T47D (cell line): ENCODE data around the gene RNF112.
A peak's percentile ranks its signal among the peaks of the same experiment; 100 is the strongest.

ENCODE experiments used
- DNase-seq, 2 experiments: peaks; one replicate each; pipeline versions ENCODE4 v3.0.0 to v3.0.0-alpha.2; 2011 to 2012; ENCODE audit warnings: low read depth in 1 of 2, low spot score in 1 of 2
- JUND ChIP-seq: IDR thresholded peaks from 2 replicates; pipeline ENCODE4 v1.6.1; 2012; ENCODE audit warnings: low read depth
- in situ Hi-C: cut with HindIII; loops from 2 replicates; pipeline ENCODE4 v1.10.0; 2016; ENCODE audit warnings: low sequenced_read_pairs, low pct_unique_long_range_greater_than_20kb

RNF112 gene

GRCh38 chr17:19386051-19386929 is 24.7 kb upstream of the RNF112 start:
- no peak for TF ChIP-seq JUND
- DNase-seq: peak in 1 of 2 experiments; percentile 54

GRCh38 chr17:19386974-19387920 is 23.8 kb upstream of the RNF112 start, which contains the start of gene MFAP4:
MFAP4 (minus strand) TSS chr17:19387190; CDS start chr17:19387155, 35 bp downstream.
- DNase-seq: no peak
- no peak for TF ChIP-seq JUND
- in situ Hi-C loops: no loop called here

More at GRCh38 chr17:19386051-19386929, 24.7 kb upstream of the RNF112 start:
- in situ Hi-C loops: no loop called here

DNA sequence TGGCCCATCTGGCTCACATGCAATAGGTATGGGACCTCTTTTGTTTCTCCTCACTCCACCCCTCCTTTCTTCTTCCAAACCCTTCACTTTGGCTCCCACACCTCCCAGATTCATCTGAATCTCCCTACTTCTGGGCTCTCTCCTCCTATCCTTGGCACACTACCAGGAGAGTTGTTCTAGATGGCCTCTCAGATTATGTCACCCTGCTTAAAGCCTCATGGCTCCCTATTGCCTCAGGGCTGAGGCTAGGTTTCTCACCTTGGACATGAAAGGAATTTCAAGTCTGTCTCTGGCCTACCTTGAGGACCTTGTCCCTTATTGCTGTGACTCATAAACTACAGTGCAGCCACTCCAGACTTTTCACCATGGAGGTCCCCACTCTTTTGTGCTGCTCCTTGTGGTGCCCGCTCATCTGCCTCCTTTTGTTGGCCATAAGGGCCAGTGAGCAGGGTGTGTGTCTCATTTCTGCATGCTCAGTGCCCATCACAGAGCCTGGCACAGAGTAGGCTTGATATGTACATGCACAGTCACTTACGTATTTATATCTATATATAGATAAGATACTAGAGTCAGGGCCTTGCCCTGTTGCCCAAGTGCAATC is 23.0 kb upstream of the RNF112 start:
- in situ Hi-C loops: no loop called here
- peak; percentile 48 to 78 for DNase-seq
- no peak for TF ChIP-seq JUND

- TF ChIP-seq JUND: no peak
- in situ Hi-C loops: no loop called here
- DNase-seq: no peak
Observed at GRCh38 chr17:19388791-19389785, 21.9 kb upstream of the RNF112 start.

DNA sequence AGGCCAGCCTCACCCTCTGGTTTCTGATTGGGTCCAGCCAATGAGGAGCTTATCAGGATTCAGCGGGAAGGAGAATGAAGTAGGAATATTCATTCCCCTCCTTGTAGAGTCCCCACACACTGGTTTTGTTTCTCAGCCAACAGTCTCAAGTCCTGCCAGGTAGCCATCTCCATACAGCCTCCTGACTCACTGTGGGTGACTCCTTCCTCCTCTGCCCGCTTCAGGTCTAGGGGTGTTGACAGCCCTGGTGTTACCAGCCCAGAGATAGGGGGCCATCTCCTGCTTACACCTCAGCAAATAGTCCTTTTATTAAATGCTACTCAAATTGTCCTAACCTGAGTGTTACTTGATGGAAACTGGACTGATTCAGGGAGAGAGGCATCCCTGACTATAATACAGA is 20.1 kb upstream of the RNF112 start:
- in situ Hi-C loops: no loop called here
- DNase-seq: no peak
- TF ChIP-seq JUND: no peak

GRCh38 chr17:19391432-19391831 is 19.6 kb upstream of the RNF112 start:
- in situ Hi-C loops: no loop called here
- no peak for TF ChIP-seq JUND
- no peak for DNase-seq

- DNase-seq: no peak
Observed at GRCh38 chr17:19392303-19392702, 18.7 kb upstream of the RNF112 start.

DNA sequence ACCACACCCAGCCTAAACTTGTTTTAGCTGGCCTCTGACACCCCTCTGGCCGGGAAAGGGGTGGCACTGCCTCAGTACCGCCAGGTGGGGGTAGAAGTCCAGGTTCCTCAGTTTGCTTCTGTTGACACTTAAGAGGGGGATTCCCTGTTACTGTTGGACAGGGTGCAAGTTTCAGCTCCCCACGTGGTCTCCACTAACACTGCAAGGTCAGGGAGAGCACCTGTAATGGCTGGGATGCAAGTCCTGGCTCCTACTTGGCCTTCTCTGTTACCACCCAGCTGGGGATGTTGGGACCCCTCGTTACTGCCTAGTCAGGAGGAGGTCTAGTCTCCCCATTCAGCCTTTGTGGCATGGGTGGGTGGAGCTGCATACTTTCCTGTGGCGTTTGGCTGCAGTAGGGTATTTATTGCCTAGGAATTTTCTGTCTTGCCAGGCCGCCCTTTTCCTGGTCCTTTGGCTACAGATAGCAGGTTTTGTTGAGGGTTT is 13.4 kb upstream of the RNF112 start:
- in situ Hi-C loops: no loop called here
- no peak for DNase-seq
- TF ChIP-seq JUND: no peak

More at GRCh38 chr17:19392303-19392702, 18.7 kb upstream of the RNF112 start:
- TF ChIP-seq JUND: no peak
- in situ Hi-C loops: no loop called here

DNA sequence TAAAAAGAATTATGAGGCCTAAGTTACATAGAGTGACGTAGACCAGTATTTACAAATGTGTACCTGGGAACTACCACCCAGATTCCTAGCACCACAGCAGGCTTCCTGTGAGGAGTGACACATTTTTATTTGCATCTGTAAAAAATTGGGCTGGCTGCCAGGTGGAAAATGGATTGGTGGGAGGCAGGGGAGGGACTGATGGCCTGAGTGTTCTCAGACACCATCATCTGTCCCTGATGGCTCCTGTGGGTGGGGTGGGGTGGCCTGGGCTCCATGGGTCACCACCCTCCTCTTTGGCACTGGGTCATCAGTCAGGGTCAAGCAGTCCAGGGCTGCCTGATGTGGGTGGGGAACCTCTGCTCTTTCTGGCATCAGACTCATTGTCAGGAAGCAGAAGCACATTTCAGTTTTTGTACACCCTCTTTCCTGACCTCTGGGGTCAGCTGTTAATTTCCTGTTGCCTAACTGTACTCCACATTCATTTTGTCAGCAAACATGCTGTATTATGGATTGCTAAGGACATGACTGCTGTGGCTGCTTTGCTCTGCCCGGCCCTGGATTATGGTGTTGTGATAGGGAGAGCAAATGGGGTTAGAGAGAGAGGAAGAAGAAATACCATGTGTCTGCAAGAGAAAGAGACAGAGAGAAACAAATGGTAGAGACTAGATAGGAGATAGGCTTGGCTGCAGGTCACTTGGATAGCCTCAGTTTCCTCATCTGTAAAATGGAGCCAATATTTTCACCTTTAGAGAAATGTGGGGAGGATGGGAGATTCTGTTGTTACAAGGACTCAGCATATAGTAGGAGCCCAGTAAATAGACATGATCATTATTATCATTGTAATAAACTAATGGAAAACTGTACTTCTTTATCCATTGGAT is 12.5 kb upstream of the RNF112 start:
- in situ Hi-C loops: no loop called here
- TF ChIP-seq JUND: no peak
- no peak for DNase-seq

DNA sequence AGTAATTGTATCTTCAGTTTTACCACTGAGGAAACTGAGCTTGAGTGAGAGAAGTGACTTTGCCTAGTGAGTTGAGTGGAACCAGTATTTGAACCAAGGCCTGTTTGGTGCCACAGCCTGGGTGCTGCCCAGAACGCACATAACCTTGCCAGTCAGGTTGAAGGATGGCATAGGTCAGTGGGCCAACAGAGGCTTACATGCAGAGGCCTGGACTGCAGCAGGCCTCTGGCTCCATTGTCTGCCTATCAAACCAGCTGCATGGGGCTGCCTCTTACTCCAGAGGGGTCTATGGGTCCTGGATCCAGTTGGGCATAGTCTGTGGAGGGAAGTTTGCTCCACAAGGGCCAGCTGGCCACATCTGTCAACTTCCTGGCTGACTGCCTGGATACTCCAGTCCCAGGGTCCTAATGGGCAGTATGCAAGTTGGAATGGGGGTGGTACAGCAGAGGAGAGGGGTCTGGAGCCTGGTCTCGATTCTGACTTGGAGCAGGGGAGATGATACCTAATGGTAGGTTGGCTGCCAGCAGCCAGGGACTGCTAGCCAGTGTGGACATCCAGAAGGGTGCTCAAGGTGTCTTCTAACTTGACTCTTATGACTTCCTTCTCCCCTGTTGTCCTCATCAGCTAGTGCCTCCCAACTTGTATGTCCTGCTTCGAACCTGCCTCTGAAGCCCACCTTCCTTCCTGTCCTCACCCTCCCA is 11.1 kb upstream of the RNF112 start:
- DNase-seq: no peak
- in situ Hi-C loops: no loop called here
- TF ChIP-seq JUND: no peak
